Medulla oblongata (tissue), 1 donor: ENCODE results near the gene CNTNAP2.

Experiments
- DNase-seq: peaks from one replicate; pipeline ENCODE4 v3.0.0-alpha.2; 2015; ENCODE audit errors: extremely low spot score

Gene CNTNAP2

GRCh38 chr7:146116521-146117222 lies at the start of gene CNTNAP2:
Gene CNTNAP2 (plus strand): TSS chr7:146116801. CDS start chr7:146116877, 76 bp downstream.
- no peak for DNase-seq

- no peak for DNase-seq
Measured at GRCh38 chr7:146067880-146068279, 48.7 kb upstream of the CNTNAP2 start.

DNA sequence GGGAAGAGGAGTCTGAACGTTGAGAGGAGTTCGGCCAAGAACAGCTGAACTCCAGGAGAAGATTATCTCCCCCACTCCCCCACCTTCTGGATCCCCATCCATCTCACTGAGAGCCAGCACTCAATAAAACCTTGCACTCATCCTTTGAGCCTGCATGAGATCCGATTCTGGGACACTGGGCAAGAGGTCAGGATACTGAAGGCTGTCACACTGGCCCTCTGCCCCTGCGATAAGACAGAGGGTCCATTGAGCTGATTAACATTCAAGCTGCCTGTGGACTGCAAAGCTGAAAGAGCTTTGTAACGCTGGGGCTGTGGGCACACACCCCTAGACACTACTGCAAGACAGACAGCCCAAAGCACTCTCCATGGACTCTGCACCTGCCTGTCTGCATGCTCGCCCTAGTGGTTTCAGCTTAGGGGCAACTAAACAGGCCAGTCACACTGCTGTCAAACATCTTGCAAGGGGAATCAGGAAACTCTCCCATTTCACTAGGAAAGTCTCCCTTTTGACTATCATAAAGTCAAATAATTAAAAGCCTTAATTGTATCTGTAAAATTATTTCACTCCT lies 42.3 kb upstream of the CNTNAP2 start:
- no peak for DNase-seq

GRCh38 chr7:146076344-146076743 lies 40.3 kb upstream of the CNTNAP2 start:
- DNase-seq = no peak

GRCh38 chr7:146084086-146084485 lies 32.5 kb upstream of the CNTNAP2 start:
- no peak for DNase-seq

DNA sequence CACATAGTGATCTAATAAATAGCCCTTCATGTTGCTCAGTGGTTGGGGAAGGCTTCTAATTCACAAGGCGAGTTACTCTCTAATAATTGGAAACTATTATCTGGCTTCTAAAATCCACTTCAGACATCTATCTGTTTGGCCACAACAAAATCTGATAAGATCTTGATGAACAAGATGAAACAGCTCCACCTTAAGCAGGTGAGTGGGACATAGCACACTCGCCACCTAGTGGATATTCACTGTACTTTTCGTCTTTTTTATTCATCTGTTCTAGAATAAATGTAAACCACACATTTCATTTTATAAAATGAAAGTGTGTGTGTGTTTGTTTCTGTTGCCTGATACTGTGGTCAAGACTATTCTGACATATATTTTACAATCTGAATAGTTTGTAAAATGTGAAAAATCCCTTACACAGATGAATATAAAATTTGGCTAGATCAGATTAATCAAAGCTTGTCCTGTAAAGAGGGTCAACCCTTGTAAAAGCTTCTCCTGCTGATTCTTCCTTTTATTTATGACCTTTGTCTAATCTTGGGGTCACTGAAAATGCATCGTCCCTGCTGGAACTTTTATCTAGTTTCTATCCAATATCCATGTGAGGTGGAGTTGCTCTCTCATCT lies 26.5 kb upstream of the CNTNAP2 start:
- DNase-seq = peak; percentile 33

- DNase-seq = no peak
Measured at GRCh38 chr7:146094356-146094755, 22.2 kb upstream of the CNTNAP2 start.

DNA sequence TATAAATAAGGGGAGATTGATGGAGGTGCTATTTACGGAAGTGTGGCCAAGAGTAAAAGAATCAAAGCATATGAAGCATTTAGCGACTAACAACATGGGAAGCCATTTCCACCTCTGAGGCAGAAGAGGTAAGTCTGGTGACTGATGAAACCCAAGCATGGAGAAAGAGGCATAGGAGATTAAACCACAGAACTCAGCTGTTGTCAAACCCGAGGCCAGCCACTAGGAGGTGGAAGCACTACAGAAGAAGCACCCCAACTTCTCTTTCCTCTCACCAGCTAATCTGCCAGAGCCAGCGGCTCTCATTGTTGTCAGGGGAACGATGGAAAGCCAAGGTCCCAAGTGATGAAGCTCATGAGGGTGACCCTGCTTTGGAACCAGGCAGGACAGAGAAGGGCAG lies 19.6 kb upstream of the CNTNAP2 start:
- no peak for DNase-seq

- no peak for DNase-seq
Measured at GRCh38 chr7:146106319-146106718, 10.3 kb upstream of the CNTNAP2 start.

GRCh38 chr7:146112755-146113154 lies 3.8 kb upstream of the CNTNAP2 start:
- no peak for DNase-seq

DNA sequence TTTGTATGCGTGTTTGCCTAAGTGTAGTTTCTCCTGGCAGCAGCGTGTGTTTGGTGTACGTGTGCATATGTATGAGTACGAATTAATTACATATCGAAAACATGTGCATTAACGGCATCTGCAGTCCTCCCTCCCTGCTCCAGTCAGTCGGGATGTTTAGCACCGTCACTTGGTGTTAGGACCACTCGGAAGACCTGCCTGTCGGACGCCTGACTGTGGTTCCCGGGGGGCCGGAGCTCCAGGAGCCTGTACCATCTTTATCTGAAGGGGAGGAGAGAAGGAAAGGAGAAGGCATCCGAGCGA lies 1.1 kb upstream of the CNTNAP2 start:
- DNase-seq = no peak

GRCh38 chr7:146115851-146116520 lies 615 bp upstream of the CNTNAP2 start:
- DNase-seq = peak; percentile 39

GRCh38 chr7:146117576-146117975 lies 975 bp downstream of the CNTNAP2 start:
- no peak for DNase-seq

DNA sequence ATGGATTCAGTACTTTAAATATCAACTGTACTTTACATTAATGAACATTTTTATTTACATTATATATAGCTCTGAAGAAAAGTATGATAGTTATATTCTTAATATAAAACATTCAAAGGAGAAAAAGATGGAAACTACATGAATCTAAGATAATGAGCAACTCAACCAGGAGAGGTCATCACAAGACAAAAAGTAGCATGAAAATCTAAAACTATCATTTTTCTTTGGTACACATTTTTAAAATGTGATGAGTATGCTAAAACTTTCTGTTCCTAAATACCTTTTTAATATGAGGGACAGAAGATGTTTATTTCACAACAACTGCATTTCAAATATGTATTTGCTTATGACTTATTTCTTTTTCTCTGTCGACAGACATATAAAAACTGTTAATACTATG lies 2.4 kb downstream of the CNTNAP2 start:
- no peak for DNase-seq

GRCh38 chr7:146123715-146124114 lies 7.1 kb downstream of the CNTNAP2 start:
- DNase-seq = no peak

GRCh38 chr7:146126767-146127509 lies 10.3 kb downstream of the CNTNAP2 start:
- DNase-seq = no peak

GRCh38 chr7:146129296-146129695 lies 12.7 kb downstream of the CNTNAP2 start:
- DNase-seq = no peak

DNA sequence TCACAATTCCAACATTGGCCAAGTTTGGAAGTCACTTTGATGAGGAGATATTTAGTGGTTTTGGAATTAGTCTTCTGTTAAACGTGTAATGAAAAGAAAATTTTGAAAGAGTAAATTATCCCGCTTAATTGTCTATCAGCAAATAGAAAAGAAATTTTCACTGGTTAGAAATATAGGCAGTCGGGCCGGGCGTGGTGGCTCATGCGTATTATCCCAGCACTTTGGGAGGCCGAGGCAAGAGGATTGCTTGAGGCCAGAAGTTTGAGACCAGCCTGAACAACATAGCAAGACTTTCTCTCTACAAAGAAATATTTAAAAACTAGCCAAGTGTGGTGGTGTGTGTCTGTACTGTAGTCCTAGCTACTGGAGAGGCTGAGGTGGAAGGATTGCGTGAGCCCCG lies 13.4 kb downstream of the CNTNAP2 start:
- DNase-seq = no peak

DNA sequence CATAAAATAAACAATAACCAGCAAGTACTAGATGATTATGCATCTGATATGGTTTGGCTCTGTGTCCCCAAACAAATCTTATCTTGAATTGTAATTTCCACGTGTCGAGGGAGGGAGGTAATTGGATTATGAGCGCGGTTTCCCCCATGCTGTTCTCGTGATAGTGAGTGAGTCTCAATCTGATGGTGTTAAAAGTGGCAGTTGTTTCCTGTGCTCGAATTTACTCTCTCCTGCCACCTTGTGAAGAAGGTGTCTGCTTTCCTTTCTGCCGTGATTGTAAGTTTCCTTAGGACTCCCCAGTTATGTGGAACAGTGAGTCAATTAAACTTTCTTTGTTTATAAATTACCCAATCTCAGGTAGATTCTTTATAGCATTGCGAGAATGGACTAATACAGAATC lies 15.1 kb downstream of the CNTNAP2 start:
- no peak for DNase-seq

DNA sequence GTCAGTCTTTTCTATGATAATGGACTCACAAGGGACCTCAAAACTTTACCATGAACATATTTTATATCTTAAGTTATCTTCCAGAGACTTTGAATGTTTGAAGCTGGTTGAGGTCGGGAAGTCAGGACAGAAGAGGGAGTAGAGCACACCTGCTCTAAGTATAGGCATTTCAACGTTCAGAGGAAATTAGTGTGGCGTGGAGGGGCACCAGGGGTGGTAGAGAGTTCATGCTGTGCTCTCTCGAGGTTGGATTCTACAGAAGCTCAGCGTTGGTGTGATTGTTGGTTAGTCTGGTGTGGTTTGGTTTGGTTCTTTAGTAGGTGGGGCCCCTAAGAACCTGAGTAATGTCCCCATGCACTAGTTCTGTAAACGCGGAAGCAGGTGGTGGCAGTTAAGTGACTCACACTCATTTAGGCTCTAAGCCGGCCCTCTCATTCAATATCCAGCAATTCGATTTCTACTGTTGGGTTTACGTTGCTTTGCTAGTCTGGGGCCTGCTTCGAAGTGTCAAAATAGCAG lies 19.8 kb downstream of the CNTNAP2 start:
- no peak for DNase-seq

DNA sequence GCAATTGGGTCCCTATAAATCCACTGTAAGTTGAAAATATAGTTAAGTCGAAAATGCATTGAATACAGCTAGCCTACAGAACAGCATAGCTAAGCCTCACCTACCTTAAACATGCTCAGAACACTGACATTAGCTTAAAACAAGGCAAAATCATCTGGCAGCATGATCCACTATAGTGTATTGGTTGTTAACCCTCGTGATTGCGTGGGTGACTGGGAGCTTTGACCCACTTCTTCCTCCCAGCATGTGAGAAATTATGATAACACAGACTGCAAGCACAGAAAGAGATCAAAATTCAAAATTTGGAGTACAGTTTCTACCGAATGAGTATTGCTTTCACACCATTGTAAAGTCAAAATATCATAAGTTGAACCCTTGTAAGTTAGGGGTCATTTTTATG lies 22.3 kb downstream of the CNTNAP2 start:
- DNase-seq = no peak
